Smooth muscle cell (in vitro differentiated cells): ENCODE measurements around the gene GABRG3. TPM values are rescaled to one million over a fixed set of nuclear protein-coding genes. Genes with fewer than 3 reads are reported as not detected.

Experiments used
- DNase-seq: peaks from one replicate; lab custom pipeline; 2025; ENCODE audit not compliant: unreplicated experiment; lab: John Stamatoyannopoulos, UW
- H2AFZ ChIP-seq: fragments of 200-600 bp; sonication (generic); 2 replicates; pipeline ENCODE4 v1.6.0; 2016; ENCODE audit warnings: antibody characterized with exemption, low read depth, mild to moderate bottlenecking
- H3F3A ChIP-seq: fragments of 200-600 bp; sonication (generic); 2 replicates; pipeline ENCODE4 v1.6.0; 2017; ENCODE audit warnings: antibody characterized with exemption, low read depth
- H3K27ac ChIP-seq: fragments of 200-600 bp; sonication (generic); 2 replicates; pipeline ENCODE4 v1.5.1; 2016; ENCODE audit warnings: low read depth, mild to moderate bottlenecking
- H3K27me3 ChIP-seq: fragments of 200-600 bp; sonication (generic); 2 replicates; pipeline ENCODE4 v1.6.1; 2016; ENCODE audit warnings: low read depth, mild to moderate bottlenecking
- H3K36me3 ChIP-seq: fragments of 200-600 bp; sonication (generic); 2 replicates; pipeline ENCODE4 v1.5.1; 2016; ENCODE audit warnings: low read depth
- H3K4me1 ChIP-seq: fragments of 200-600 bp; sonication (generic); 2 replicates; pipeline ENCODE4 v1.5.1; 2016; ENCODE audit warnings: low read depth
- H3K4me2 ChIP-seq: fragments of 200-600 bp; sonication (generic); 2 replicates; pipeline ENCODE4 v1.6.0; 2016; ENCODE audit warnings: mild to moderate bottlenecking
- H3K4me3 ChIP-seq: fragments of 200-600 bp; sonication (generic); 2 replicates; pipeline ENCODE4 v1.5.1; 2016; ENCODE audit warnings: mild to moderate bottlenecking
- H3K79me2 ChIP-seq: fragments of 200-600 bp; sonication (generic); 2 replicates; pipeline ENCODE4 v1.6.0; 2016; ENCODE audit warnings: low read depth, mild to moderate bottlenecking
- H3K9ac ChIP-seq: fragments of 200-600 bp; sonication (generic); 2 replicates; pipeline ENCODE4 v1.6.0; 2016; ENCODE audit warnings: low read depth
- H3K9me3 ChIP-seq: fragments of 200-600 bp; sonication (generic); replicated peaks from 2 replicates; pipeline ENCODE4 v1.5.1; 2016; ENCODE audit warnings: low read depth
- H4K20me1 ChIP-seq: fragments of 200-600 bp; sonication (generic); 2 replicates; pipeline ENCODE4 v1.6.0; 2016; ENCODE audit warnings: low read depth
- WGBS: methylation state at CpG from one replicate; pipeline ENCODE4 v1.1.7; 2016; ENCODE audit warnings: low lambda C conversion rate; 5-methylcytosine and 5-hydroxymethylcytosine counted together
- polyA plus RNA-seq: library from polyadenylated mRNA; unstranded; fragments of >200 nt; fragmentation: Nextera tagmentation; extraction: Ambion mirVana; gene quantifications from 2 replicates; pipeline ENCODE4 v1.2.1, GENCODE V29; 2016
- total RNA-seq: library from RNA; depleted of rRNA; stranded (reverse); fragments of >200 nt; gene quantifications from 2 replicates; pipeline ENCODE4 v1.2.3, GENCODE V29; 2014
- TF ChIP-seq, protein P1 (sequence below): fragments of 200-600 bp; sonication (generic); IDR thresholded peaks from 2 replicates; pipeline ENCODE4 v1.5.1; 2017; ENCODE audit warnings: borderline replicate concordance, mild to moderate bottlenecking, antibody characterized with exemption; ENCODE audit not compliant: insufficient read depth, poor library complexity, severe bottlenecking

GABRG3 gene
- total RNA-seq, result under 0.01 TPM in 1 of 2 replicates, not detected in the other
- 0.41 TPM in 1 of 2 replicates, not detected in the other for polyA plus RNA-seq

DNA sequence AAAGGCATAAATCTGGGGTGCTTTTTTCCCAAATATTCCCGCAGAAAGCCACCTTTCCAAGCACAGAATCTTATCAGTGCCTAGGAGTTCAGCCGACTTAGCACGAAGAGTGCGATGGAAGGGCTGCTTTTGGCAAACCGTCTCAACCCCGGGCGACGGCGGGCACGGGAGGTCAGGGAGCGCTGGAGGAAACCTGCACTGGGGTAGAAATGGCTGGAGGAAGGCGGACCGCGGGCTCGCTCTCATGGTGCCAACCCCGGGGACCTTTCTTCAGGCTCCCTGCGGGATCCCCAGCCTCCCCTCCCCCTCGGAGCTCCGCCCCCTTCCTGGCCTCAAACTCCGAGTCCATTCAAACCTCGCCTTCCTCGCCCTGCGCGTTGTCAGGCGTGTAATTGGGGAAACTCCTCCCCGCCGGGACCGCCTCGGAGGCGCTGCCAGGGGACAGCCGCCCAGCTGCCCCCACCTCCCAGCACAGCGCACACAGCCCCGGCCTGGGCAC, at the start of gene GABRG3:
TSS of gene GABRG3 (plus strand) at position 470 of the 499 bp plus-strand sequence.
- Histone ChIP-seq H3K4me2 (peak within 1 kb of the TSS; percentile 88), H3K79me2 (no peaks in the 10 kb centered on the region), H3K27ac (no peak within 1 kb of the TSS), H3K9ac (no peak within 1 kb of the TSS), H3K9me3 (no peaks in the 10 kb centered on the region), H3K4me3 (peak within 1 kb of the TSS; percentile 52), H2AFZ (peak within 1 kb of the TSS; percentile 82), H3F3A (no peaks in the 10 kb centered on the region), H4K20me1 (no peaks in the 10 kb centered on the region), H3K27me3 (peaks cover 62% of the 10 kb centered on the region), H3K36me3 (no peaks in the 10 kb centered on the region), H3K4me1 (peaks cover 3% of the 10 kb centered on the region)
- TF ChIP-seq, protein P1, sequence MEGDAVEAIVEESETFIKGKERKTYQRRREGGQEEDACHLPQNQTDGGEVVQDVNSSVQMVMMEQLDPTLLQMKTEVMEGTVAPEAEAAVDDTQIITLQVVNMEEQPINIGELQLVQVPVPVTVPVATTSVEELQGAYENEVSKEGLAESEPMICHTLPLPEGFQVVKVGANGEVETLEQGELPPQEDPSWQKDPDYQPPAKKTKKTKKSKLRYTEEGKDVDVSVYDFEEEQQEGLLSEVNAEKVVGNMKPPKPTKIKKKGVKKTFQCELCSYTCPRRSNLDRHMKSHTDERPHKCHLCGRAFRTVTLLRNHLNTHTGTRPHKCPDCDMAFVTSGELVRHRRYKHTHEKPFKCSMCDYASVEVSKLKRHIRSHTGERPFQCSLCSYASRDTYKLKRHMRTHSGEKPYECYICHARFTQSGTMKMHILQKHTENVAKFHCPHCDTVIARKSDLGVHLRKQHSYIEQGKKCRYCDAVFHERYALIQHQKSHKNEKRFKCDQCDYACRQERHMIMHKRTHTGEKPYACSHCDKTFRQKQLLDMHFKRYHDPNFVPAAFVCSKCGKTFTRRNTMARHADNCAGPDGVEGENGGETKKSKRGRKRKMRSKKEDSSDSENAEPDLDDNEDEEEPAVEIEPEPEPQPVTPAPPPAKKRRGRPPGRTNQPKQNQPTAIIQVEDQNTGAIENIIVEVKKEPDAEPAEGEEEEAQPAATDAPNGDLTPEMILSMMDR, result no peak
- DNase-seq, result no peak
- WGBS, result 3% methylated on average over 25 of the region's 33 CpGs

DNA sequence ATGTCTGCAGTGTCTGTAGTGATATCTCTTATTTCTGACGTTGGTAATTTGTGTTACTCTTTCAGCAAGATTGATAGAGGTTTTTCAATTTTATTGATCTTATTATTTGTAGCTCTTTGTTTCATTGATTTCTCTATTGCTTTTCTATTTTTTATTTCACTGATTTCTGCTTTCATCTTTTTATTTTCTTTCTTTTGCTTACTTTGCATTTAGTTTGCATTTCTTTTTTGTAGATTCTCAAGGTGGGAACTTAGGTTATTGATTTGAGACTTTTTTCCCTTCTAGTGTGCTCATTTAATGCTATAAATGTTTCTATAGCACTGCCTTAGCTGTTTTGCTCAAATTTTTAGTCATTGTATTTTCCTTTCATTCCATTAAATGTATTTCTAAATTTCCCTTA, 49.5 kb upstream of the GABRG3 start:
- H3F3A ChIP-seq, result no peaks in the 10 kb centered on the region
- TF ChIP-seq, protein P1, result no peak
- no peaks in the 10 kb centered on the region for H3K36me3 ChIP-seq
- H3K4me1 ChIP-seq, result no peaks in the 10 kb centered on the region
- H3K27ac ChIP-seq, result no peak overlapping the region
- no peak overlapping the region for H3K4me3 ChIP-seq
- no peak overlapping the region for H3K4me2 ChIP-seq
- no peak overlapping the region for H3K9ac ChIP-seq
- no peaks in the 10 kb centered on the region for H4K20me1 ChIP-seq
- no peaks in the 10 kb centered on the region for H3K27me3 ChIP-seq
- no peak for DNase-seq
- H3K9me3 ChIP-seq, result peaks cover 8% of the 10 kb centered on the region
- no peaks in the 10 kb centered on the region for H3K79me2 ChIP-seq
- 78% methylated on average over 1 of the region's 1 CpG for WGBS
- H2AFZ ChIP-seq, result no peak overlapping the region

GRCh38 chr15:26926081-26926480, 44.9 kb upstream of the GABRG3 start:
- Histone ChIP-seq H3K27ac (no peak overlapping the region), H3K4me2 (no peak overlapping the region), H3K4me3 (no peak overlapping the region), H4K20me1 (no peaks in the 10 kb centered on the region), H3K27me3 (no peaks in the 10 kb centered on the region), H3F3A (no peaks in the 10 kb centered on the region), H3K36me3 (no peaks in the 10 kb centered on the region), H2AFZ (no peak overlapping the region), H3K79me2 (no peaks in the 10 kb centered on the region), H3K4me1 (peaks cover 2% of the 10 kb centered on the region), H3K9ac (no peak overlapping the region), H3K9me3 (peaks cover 8% of the 10 kb centered on the region)
- no peak for DNase-seq
- TF ChIP-seq, protein P1, result no peak
- WGBS, result 90% methylated on average over 2 of the region's 2 CpGs

DNA sequence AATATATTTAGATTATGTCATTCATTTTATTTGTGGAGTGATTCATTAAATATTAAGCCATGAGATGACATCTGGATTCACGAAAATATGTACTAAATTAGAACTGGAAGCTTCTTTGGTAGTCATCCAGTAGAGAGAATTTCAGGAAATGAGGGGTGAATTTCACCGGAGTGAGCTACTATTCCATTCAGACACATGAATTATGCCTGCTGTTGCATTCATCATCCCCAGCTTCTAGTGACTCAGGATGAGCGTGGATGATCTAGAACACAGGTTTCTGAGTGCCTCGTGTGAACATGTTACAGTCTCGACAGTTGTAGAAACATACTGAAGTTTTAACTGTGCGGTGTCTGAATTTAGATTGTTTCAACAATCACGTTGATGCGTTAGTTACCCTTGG, 42.9 kb upstream of the GABRG3 start:
- Histone ChIP-seq H3F3A (no peaks in the 10 kb centered on the region), H2AFZ (no peak overlapping the region), H3K27ac (no peak overlapping the region), H3K9ac (no peak overlapping the region), H3K4me1 (peaks cover 2% of the 10 kb centered on the region), H3K79me2 (no peaks in the 10 kb centered on the region), H3K9me3 (no peaks in the 10 kb centered on the region), H4K20me1 (no peaks in the 10 kb centered on the region), H3K4me2 (no peak overlapping the region), H3K4me3 (no peak overlapping the region), H3K27me3 (no peaks in the 10 kb centered on the region), H3K36me3 (no peaks in the 10 kb centered on the region)
- WGBS, result 88% methylated on average over 8 of the region's 8 CpGs
- TF ChIP-seq, protein P1, result no peak
- DNase-seq, result no peak
